Calu3 (cell line): ENCODE measurements around the gene TMEM106C. TPM values are rescaled to one million over a fixed set of nuclear protein-coding genes. Genes with fewer than 3 reads are reported as not detected.

Experiments
- Bru-seq: library from RNA; stranded (reverse); fragments of 400-500 nt; gene quantifications from one replicate; lab custom pipeline; 2021; lab: Mats Ljungman, UMichigan
- BruChase-seq, 2 experiments: library from RNA; stranded (reverse); fragments of 400-500 nt; gene quantifications; one replicate each; lab custom pipeline; 2021; lab: Mats Ljungman, UMichigan
- BruUV-seq: library from RNA; stranded (reverse); fragments of 400-500 nt; replicated peaks from 2 replicates; lab custom pipeline; 2021; lab: Mats Ljungman, UMichigan
- CTCF ChIA-PET: fragments of 300-600 bp; sonication (Branson Sonifier 250); formaldehyde crosslinking; loops from one replicate; lab custom pipeline; 2022; ENCODE audit warnings: antibody characterized with exemption; lab: Charles Lee
- DNase-seq: peaks from one replicate; pipeline ENCODE4 v3.0.0; 2022
- H3K27ac Mint-ChIP-seq: one replicate; pipeline ENCODE4 v1.8.0; 2022; ENCODE audit warnings: mixed read lengths; ENCODE audit not compliant: unreplicated experiment
- H3K27me3 Mint-ChIP-seq: one replicate; pipeline ENCODE4 v1.8.0; 2022; ENCODE audit warnings: mixed read lengths; ENCODE audit not compliant: unreplicated experiment
- H3K36me3 Mint-ChIP-seq: one replicate; pipeline ENCODE4 v1.8.0; 2022; ENCODE audit warnings: mild to moderate bottlenecking, moderate library complexity, mixed read lengths; ENCODE audit not compliant: insufficient read depth, unreplicated experiment
- H3K4me1 Mint-ChIP-seq: one replicate; pipeline ENCODE4 v1.8.0; 2022; ENCODE audit warnings: mild to moderate bottlenecking, low read depth, mixed read lengths; ENCODE audit not compliant: unreplicated experiment
- H3K4me3 Mint-ChIP-seq: one replicate; pipeline ENCODE4 v1.8.0; 2022; ENCODE audit warnings: mild to moderate bottlenecking, low read depth, moderate library complexity, mixed read lengths; ENCODE audit not compliant: unreplicated experiment
- H3K9me3 Mint-ChIP-seq: one replicate; pipeline ENCODE4 v1.8.0; 2022; ENCODE audit warnings: low read depth, mixed read lengths; ENCODE audit not compliant: unreplicated experiment
- CTCF ChIP-seq: fragments of 200-600 bp; IDR thresholded peaks from one replicate; pipeline ENCODE4 v1.8.0; 2022; ENCODE audit warnings: antibody characterized with exemption; ENCODE audit not compliant: unreplicated experiment
- intact Hi-C: fragments of 100-400 bp; cut with micrococcal nuclease; formaldehyde crosslinking; loops from one replicate; pipeline ENCODE4 v1.10.0; 2022; ENCODE audit not compliant: unreplicated experiment
- long read RNA-seq: library from polyadenylated mRNA; stranded (forward); transcript quantifications from one replicate; pipeline ENCODE4 v2.0.0, GENCODE V29; 2022
- total RNA-seq: library from RNA; stranded (reverse); gene quantifications from 2 replicates; pipeline ENCODE4 v1.2.3, GENCODE V29; 2022

The TMEM106C gene
- total RNA-seq (67.2 and 77.3 TPM in 2 replicates), Bru-seq, nascent RNA (percentile 66 among the genes with signal in this experiment), BruChase-seq, experiment 1, labeled RNA remaining after a 6-hour chase (percentile 84 among the genes with signal in this experiment), BruChase-seq, experiment 2, labeled RNA remaining after a 2-hour chase (percentile 76 among the genes with signal in this experiment)
- long read RNA-seq, transcript TMEM106C-220 (8 exons, 810 nt) = major isoform, 39 of 93 reads
- long read RNA-seq, transcript TMEM106C-201 (8 exons, 1,394 nt) = minor isoform, 22 of 93 reads
- long read RNA-seq, transcript TMEM106C-202 (8 exons, 1,515 nt) = minor isoform, 8 of 93 reads
- long read RNA-seq, partial matches to known transcripts = 5 of 93 reads
- long read RNA-seq, other reads (novel, unspliced or antisense) = 13 of 93 reads

- Mint-ChIP-seq H3K9me3 (no peaks in the 10 kb centered on the region), H3K4me3 (peak within 1 kb of the TSS; percentile 100), H3K4me1 (no peaks in the 10 kb centered on the region), H3K27ac (peak within 1 kb of the TSS; percentile 85), H3K36me3 (peaks cover 19% of the 10 kb centered on the region), H3K27me3 (peaks cover 42% of the 10 kb centered on the region)
- intact Hi-C loops = no loop called here
- TF ChIP-seq CTCF = peak; percentile 75
- BruUV-seq = no TSS peak
- DNase-seq = peak; percentile 83
- CTCF ChIA-PET = interaction anchor here (1.4 to 2.5 kb wide), 3 partner anchors 14 to 63 kb away, joined by 3 to 14 read pairs (median 7); partner anchors contain the start of gene VDR
Observed at GRCh38 chr12:47963340-47964040, at the start of gene TMEM106C. Gene TMEM106C (plus strand): TSS chr12:47963596. CDS start chr12:47964237, 641 bp downstream.

GRCh38 chr12:47920913-47921312 is 42.5 kb upstream of the TMEM106C start:
- TF ChIP-seq CTCF = no peak
- no peaks in the 10 kb centered on the region for H3K9me3 Mint-ChIP-seq
- H3K36me3 Mint-ChIP-seq = no peaks in the 10 kb centered on the region
- no peak for DNase-seq
- H3K4me3 Mint-ChIP-seq = no peak overlapping the region
- no peaks in the 10 kb centered on the region for H3K4me1 Mint-ChIP-seq
- CTCF ChIA-PET = interaction anchor here (0.7 kb wide), 1 partner anchor 16 kb away, joined by 3 read pairs; the partner anchor contains the start of gene VDR
- intact Hi-C loops = no loop called here
- peaks cover 16% of the 10 kb centered on the region for H3K27me3 Mint-ChIP-seq
- no TSS peak for BruUV-seq
- no peak overlapping the region for H3K27ac Mint-ChIP-seq

GRCh38 chr12:47921907-47922306 is 41.5 kb upstream of the TMEM106C start:
- CTCF ChIA-PET = no interaction called here
- intact Hi-C loops = no loop called here
- no peak for DNase-seq
- Mint-ChIP-seq H3K36me3 (no peaks in the 10 kb centered on the region), H3K4me3 (no peak overlapping the region), H3K4me1 (no peaks in the 10 kb centered on the region), H3K9me3 (no peaks in the 10 kb centered on the region), H3K27ac (no peak overlapping the region), H3K27me3 (peaks cover 13% of the 10 kb centered on the region)
- no peak for TF ChIP-seq CTCF
- no TSS peak for BruUV-seq

GRCh38 chr12:47927346-47927745 is 36.0 kb upstream of the TMEM106C start:
- peaks cover 24% of the 10 kb centered on the region for H3K27me3 Mint-ChIP-seq
- CTCF ChIA-PET = no interaction called here
- no peak overlapping the region for H3K27ac Mint-ChIP-seq
- intact Hi-C loops = no loop called here
- H3K9me3 Mint-ChIP-seq = no peaks in the 10 kb centered on the region
- H3K4me3 Mint-ChIP-seq = no peak overlapping the region
- DNase-seq = no peak
- no peaks in the 10 kb centered on the region for H3K36me3 Mint-ChIP-seq
- no peaks in the 10 kb centered on the region for H3K4me1 Mint-ChIP-seq
- no peak for TF ChIP-seq CTCF
- BruUV-seq = no TSS peak
